Cardiac fibroblast (primary cell): ENCODE data around the gene CAPN5.

Experiments
- DNase-seq, 2 donors: peaks; one replicate each; pipeline versions ENCODE4 v3.0.0 to v3.0.0-alpha.2; 2010; ENCODE audit warnings: low read depth in 2 of 2
- H3K4me3 ChIP-seq, 2 donors: replicated peaks in 1 of 2; 1 replicate in 1 of 2; 2 replicates in 1 of 2; pipeline ENCODE4 v1.5.1; 2011; ENCODE audit warnings: low read depth in 2 of 2, low read length in 2 of 2, mild to moderate bottlenecking in 2 of 2, moderate library complexity in 1 of 2
- TF ChIP-seq, protein P1 (sequence below): IDR thresholded peaks from one replicate; pipeline ENCODE4 v1.5.1; 2011; ENCODE audit warnings: low read depth, mild to moderate bottlenecking, low read length, inconsistent platforms

The CAPN5 gene

DNA sequence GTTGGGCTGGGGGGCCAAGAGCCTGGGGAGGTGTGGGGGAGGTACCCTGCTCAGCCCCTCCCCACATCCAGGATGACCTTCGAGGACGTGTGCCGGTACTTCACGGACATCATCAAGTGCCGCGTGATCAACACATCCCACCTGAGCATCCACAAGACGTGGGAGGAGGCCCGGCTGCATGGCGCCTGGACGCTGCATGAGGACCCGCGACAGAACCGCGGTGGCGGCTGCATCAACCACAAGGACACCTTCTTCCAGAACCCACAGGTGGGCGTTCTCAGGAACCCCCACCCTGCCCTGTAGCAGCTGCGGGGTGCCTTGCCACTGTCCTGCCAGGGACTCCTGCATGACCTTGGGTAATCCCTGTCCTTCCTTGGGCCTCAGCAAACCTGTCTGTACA is 51.3 kb downstream of the CAPN5 start:
- TF ChIP-seq, protein P1, sequence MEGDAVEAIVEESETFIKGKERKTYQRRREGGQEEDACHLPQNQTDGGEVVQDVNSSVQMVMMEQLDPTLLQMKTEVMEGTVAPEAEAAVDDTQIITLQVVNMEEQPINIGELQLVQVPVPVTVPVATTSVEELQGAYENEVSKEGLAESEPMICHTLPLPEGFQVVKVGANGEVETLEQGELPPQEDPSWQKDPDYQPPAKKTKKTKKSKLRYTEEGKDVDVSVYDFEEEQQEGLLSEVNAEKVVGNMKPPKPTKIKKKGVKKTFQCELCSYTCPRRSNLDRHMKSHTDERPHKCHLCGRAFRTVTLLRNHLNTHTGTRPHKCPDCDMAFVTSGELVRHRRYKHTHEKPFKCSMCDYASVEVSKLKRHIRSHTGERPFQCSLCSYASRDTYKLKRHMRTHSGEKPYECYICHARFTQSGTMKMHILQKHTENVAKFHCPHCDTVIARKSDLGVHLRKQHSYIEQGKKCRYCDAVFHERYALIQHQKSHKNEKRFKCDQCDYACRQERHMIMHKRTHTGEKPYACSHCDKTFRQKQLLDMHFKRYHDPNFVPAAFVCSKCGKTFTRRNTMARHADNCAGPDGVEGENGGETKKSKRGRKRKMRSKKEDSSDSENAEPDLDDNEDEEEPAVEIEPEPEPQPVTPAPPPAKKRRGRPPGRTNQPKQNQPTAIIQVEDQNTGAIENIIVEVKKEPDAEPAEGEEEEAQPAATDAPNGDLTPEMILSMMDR: no peak
- DNase-seq: no peak
- H3K4me3 ChIP-seq: no peak overlapping the region

DNA sequence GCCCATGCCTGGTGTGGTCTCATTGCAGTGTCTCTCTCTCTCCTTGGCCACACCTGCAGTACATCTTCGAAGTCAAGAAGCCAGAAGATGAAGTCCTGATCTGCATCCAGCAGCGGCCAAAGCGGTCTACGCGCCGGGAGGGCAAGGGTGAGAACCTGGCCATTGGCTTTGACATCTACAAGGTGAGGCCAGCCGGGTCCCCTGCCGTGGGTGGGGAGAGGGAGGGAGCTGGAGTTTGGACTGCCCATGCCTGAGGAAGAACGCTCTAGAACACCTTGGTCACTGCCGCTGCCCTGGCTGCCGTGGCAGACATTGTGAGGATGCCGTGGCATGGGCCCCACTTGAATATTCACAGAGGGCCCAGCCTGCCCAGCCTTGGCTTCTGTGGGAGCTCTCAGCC is 52.2 kb downstream of the CAPN5 start:
- DNase-seq: no peak
- TF ChIP-seq, protein P1: no peak
- H3K4me3 ChIP-seq: no peak overlapping the region

DNA sequence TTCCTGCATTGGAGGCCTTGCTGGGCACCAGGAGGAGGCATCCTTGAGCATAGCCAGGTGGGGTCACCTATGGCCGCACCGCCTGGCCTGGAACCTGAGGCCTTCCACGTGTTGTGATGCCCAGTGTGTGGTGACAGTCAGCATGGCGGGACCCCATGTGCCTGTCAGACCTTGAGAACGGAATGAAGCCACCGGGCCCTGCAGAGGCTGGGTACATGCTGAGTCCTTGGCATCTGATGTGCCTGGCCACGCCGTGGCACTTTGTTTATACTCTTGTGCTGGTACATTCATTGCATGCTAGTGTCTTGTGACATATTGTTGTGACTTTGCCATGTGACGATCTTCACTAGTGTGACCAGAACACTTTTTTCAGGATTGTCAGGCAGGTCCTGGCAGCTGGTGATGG is 52.8 kb downstream of the CAPN5 start:
- TF ChIP-seq, protein P1: no peak
- no peak for DNase-seq
- no peak overlapping the region for H3K4me3 ChIP-seq

DNA sequence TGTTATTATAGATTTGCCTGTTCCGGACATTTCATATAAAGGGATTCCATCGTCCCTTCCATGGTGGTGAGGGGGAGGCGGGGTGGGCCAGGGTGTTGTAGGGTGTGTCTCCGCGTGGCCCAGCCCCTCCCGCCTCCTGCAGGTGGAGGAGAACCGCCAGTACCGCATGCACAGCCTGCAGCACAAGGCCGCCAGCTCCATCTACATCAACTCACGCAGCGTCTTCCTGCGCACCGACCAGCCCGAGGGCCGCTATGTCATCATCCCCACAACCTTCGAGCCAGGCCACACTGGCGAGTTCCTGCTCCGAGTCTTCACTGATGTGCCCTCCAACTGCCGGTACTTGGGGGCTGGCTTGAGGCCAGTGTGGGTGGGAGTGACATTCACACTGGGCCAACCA is 53.8 kb downstream of the CAPN5 start:
- TF ChIP-seq, protein P1: no peak
- DNase-seq: no peak
- H3K4me3 ChIP-seq: no peak overlapping the region

DNA sequence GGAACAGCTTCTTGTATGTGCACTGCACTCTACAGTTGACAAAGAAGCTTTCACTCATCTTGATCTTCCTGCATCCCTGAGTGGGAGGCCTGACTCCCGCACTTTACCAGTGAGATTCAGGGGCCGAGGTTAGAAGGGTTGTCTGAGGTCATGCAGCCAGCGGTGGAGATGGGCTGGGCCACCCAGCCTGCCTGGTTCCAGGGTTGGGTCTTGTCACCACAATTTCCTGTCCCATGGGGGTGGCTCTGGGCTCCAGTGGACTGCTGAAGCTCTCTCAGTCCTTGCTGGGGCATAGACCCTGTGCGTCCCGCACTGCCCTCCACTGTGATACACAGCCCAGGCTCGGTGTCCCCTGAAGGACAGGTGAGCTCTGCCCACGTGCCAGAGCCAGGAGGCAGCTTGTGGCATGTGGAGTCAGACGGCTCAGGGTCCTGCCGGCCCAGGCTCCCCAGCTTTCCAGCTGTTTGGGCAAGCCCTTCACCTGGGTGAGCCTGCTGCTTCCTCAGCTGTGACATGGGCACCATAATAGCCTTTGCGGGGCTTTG is 54.4 kb downstream of the CAPN5 start:
- no peak for DNase-seq
- TF ChIP-seq, protein P1: no peak
- H3K4me3 ChIP-seq: no peak overlapping the region

DNA sequence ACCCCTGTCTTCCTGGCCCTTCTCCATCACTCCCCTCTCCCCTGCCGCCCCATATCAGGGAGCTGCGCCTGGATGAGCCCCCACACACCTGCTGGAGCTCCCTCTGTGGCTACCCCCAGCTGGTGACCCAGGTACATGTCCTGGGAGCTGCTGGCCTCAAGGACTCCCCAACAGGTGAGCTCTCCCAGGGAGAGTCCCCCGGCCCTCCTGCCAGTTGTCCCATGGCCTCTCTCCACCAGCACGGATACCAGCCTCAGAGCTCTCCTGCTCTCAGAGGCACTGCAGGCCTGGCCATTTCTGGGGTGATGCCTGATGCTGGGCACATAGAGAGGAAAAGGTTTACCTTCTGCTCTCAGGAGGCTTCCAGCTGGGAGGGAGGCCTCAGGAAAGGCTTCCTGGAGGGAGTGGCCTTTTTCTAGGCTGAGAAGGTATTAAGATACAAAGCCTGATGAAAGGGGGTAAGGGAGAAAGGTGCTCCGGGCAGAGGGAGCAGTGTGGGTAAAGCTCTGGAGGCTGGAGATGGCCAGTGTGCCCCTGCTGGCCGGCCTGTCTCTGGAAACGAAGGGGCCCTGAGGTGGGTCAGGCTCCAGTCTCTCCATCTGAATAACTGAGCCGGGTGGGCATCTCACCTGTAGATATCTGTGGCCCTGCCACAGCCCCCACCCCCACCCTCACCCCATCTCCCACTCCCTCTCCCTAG is 55.3 kb downstream of the CAPN5 start:
- DNase-seq: no peak
- H3K4me3 ChIP-seq: no peak overlapping the region
- TF ChIP-seq, protein P1: no peak
